Naive thymus-derived CD4-positive, alpha-beta T cell (primary cell): ENCODE data around the gene TMEM117. TPM values are rescaled to one million over a fixed set of nuclear protein-coding genes. Genes with fewer than 3 reads are reported as not detected.
"Not testable (repeated sequence)": the region's sequence is repeated elsewhere in the genome, so short reads cannot be mapped to it uniquely, and the experiment has no call there.

ENCODE experiments used
- ATAC-seq: fragments of 150-1000 bp; cut with Tn5 transposase; 2 replicates; pipeline ENCODE4 v1.10.0; 2021; ENCODE audit warnings: mild to moderate bottlenecking, moderate library complexity
- CTCF ChIA-PET: fragments of 350-600 bp; sonication (Branson Sonifier 250); formaldehyde crosslinking; loops from one replicate; lab custom pipeline; 2021; ENCODE audit warnings: antibody characterized with exemption; lab: Charles Lee
- POLR2A ChIA-PET: fragments of 350-600 bp; sonication (Branson Sonifier 250); formaldehyde crosslinking; loops from one replicate; lab custom pipeline; 2021; ENCODE audit warnings: antibody characterized with exemption, inconsistent platforms; lab: Charles Lee
- DNase-seq, 9 donors: peaks; one replicate each; pipeline versions ENCODE4 v3.0.0 to v3.0.0-alpha.2; 2020 to 2022; ENCODE audit warnings: mixed read lengths in 1 of 9
- H3K27ac ChIP-seq: one replicate; pipeline ENCODE4 v1.7.0; 2013; ENCODE audit warnings: mild to moderate bottlenecking, low read depth, low read length, moderate library complexity
- H3K27me3 ChIP-seq, 2 donors: one replicate each; pipeline ENCODE4 v1.7.0; 2013; ENCODE audit warnings: low read length in 2 of 2, mild to moderate bottlenecking in 2 of 2, moderate library complexity in 2 of 2; ENCODE audit not compliant: control insufficient read depth in 2 of 2, insufficient read depth in 2 of 2
- H3K36me3 ChIP-seq, 3 experiments: 1 replicate in 2 of 3; 2 replicates in 1 of 3; pipeline ENCODE4 v1.7.0; 2013; ENCODE audit warnings: low read length in 3 of 3, mild to moderate bottlenecking in 3 of 3, moderate library complexity in 1 of 3; ENCODE audit not compliant: insufficient read depth in 3 of 3, control insufficient read depth in 2 of 3
- H3K4me1 ChIP-seq, 2 donors: one replicate each; pipeline ENCODE4 v1.7.0; 2013; ENCODE audit warnings: low read length in 2 of 2, mild to moderate bottlenecking in 2 of 2, moderate library complexity in 1 of 2; ENCODE audit not compliant: control insufficient read depth in 2 of 2, insufficient read depth in 2 of 2
- H3K4me3 ChIP-seq: 2 replicates; pipeline ENCODE4 v1.7.0; 2013; ENCODE audit warnings: mild to moderate bottlenecking, low read length
- H3K9me3 ChIP-seq, 3 experiments: 1 replicate in 2 of 3; 2 replicates in 1 of 3; pipeline ENCODE4 v1.7.0; 2013; ENCODE audit warnings: low read length in 3 of 3; ENCODE audit not compliant: control insufficient read depth in 2 of 3
- H3K27ac Mint-ChIP-seq, 9 donors: one replicate each; pipeline ENCODE4 v1.8.0; 2020 to 2022; ENCODE audit warnings: mixed read lengths in 9 of 9, mild to moderate bottlenecking in 8 of 9, moderate library complexity in 5 of 9, inconsistent platforms in 2 of 9
- H3K27me3 Mint-ChIP-seq, 5 donors: one replicate each; pipeline ENCODE4 v1.8.0; 2021 to 2022; ENCODE audit warnings: mixed read lengths in 5 of 5, mild to moderate bottlenecking in 1 of 5
- H3K36me3 Mint-ChIP-seq, 5 donors: one replicate each; pipeline ENCODE4 v1.8.0; 2020 to 2022; ENCODE audit warnings: mixed read lengths in 5 of 5, mild to moderate bottlenecking in 3 of 5, inconsistent platforms in 1 of 5
- H3K4me1 Mint-ChIP-seq, 7 donors: one replicate each; pipeline ENCODE4 v1.8.0; 2020 to 2022; ENCODE audit warnings: mixed read lengths in 7 of 7, mild to moderate bottlenecking in 3 of 7, inconsistent platforms in 1 of 7
- H3K4me3 Mint-ChIP-seq, 10 donors: one replicate each; pipeline ENCODE4 v1.8.0; 2020 to 2022; ENCODE audit warnings: mild to moderate bottlenecking in 10 of 10, mixed read lengths in 10 of 10, moderate library complexity in 6 of 10, inconsistent platforms in 2 of 10
- H3K9me3 Mint-ChIP-seq, 11 donors: one replicate each; pipeline ENCODE4 v1.8.0; 2020 to 2022; ENCODE audit warnings: mixed read lengths in 11 of 11, mild to moderate bottlenecking in 4 of 11, inconsistent platforms in 1 of 11, moderate library complexity in 1 of 11
- intact Hi-C, 2 donors: fragments of 100-400 bp; cut with micrococcal nuclease; formaldehyde crosslinking; loops; one replicate each; pipeline ENCODE4 v1.15.1; 2023
- polyA plus RNA-seq, 2 donors: library from polyadenylated mRNA; unstranded; fragments of 300-500 nt; fragmentation: Illumina TruSeq; gene quantifications; one replicate each; pipeline ENCODE4 v1.2.3, GENCODE V29; 2021
- total RNA-seq, 6 experiments: library from RNA in 5 of 6; stranded (reverse) in 5 of 6; gene quantifications; 1 replicate in 5 of 6; 2 replicates in 1 of 6; pipeline ENCODE4 v1.2.3 and lab custom pipeline; 2021 to 2026

The TMEM117 gene
- total and polyA plus RNA-seq, 7 experiments from 2014 or later: 0.31 to 6.6 (median 4.2) TPM

GRCh38 chr12:43847425-43848225, 11.7 kb downstream of the TMEM117 start:
- H3K27ac Mint-ChIP-seq, ATAC-seq, H3K9me3 ChIP-seq, H3K27ac ChIP-seq, DNase-seq, POLR2A ChIA-PET, CTCF ChIA-PET, H3K4me1 ChIP-seq, H3K27me3 ChIP-seq, intact Hi-C loops, H3K27me3 Mint-ChIP-seq, H3K36me3 ChIP-seq, H3K4me3 ChIP-seq, H3K4me3 Mint-ChIP-seq: not testable (repeated sequence)
- Mint-ChIP-seq H3K36me3 (peaks cover 1 to 44% (median 30%) of the 10 kb centered on the region in 5 donors), H3K4me1 (peaks cover 0 to 16% (median 0%) of the 10 kb centered on the region in 7 donors), H3K9me3 (peaks cover 3 to 19% (median 12%) of the 10 kb centered on the region in 11 donors)

- intact Hi-C loops: no loop called here
- Histone ChIP-seq H3K9me3 (no peaks in the 10 kb centered on the region), H3K27ac (no peak overlapping the region), H3K36me3 (no peaks in the 10 kb centered on the region), H3K27me3 (no peaks in the 10 kb centered on the region), H3K4me1 (no peaks in the 10 kb centered on the region), H3K4me3 (no peak overlapping the region)
- ATAC-seq (no peak), DNase-seq (no peak)
- H3K4me1 Mint-ChIP-seq: peaks cover 0 to 16% (median 0%) of the 10 kb centered on the region in 7 donors
- no peak overlapping the region for H3K27ac Mint-ChIP-seq
- POLR2A ChIA-PET: no interaction called here
- CTCF ChIA-PET: no interaction called here
- H3K27me3 Mint-ChIP-seq: no peaks in the 10 kb centered on the region
- H3K36me3 Mint-ChIP-seq: peaks cover 1 to 44% (median 30%) of the 10 kb centered on the region in 5 donors
- no peak overlapping the region for H3K4me3 Mint-ChIP-seq
- H3K9me3 Mint-ChIP-seq: peaks cover 3 to 19% (median 12%) of the 10 kb centered on the region in 11 donors
Measured at GRCh38 chr12:43848226-43848507, 12.3 kb downstream of the TMEM117 start.

GRCh38 chr12:43848786-43849185, 12.9 kb downstream of the TMEM117 start:
- Mint-ChIP-seq H3K4me1 (peaks cover 0 to 16% (median 0%) of the 10 kb centered on the region in 7 donors), H3K4me3 (no peak overlapping the region), H3K36me3 (peaks cover 1 to 47% (median 30%) of the 10 kb centered on the region in 5 donors), H3K9me3 (peaks cover 3 to 19% (median 12%) of the 10 kb centered on the region in 11 donors), H3K27ac (no peak overlapping the region), H3K27me3 (no peaks in the 10 kb centered on the region)
- Histone ChIP-seq H3K27me3 (no peaks in the 10 kb centered on the region), H3K4me1 (no peaks in the 10 kb centered on the region), H3K4me3 (no peak overlapping the region), H3K36me3 (no peaks in the 10 kb centered on the region), H3K27ac (no peak overlapping the region), H3K9me3 (no peaks in the 10 kb centered on the region)
- intact Hi-C loops: no loop called here
- POLR2A ChIA-PET: no interaction called here
- DNase-seq: no peak
- CTCF ChIA-PET: no interaction called here
- ATAC-seq: no peak

- no peak overlapping the region for H3K4me3 Mint-ChIP-seq
- intact Hi-C loops: no loop called here
- no peaks in the 10 kb centered on the region for H3K27me3 Mint-ChIP-seq
- no peaks in the 10 kb centered on the region for H3K4me1 ChIP-seq
- CTCF ChIA-PET: no interaction called here
- H3K36me3 Mint-ChIP-seq: peaks cover 0 to 26% (median 8%) of the 10 kb centered on the region in 5 donors
- DNase-seq (no peak), ATAC-seq (no peak)
- no peaks in the 10 kb centered on the region for H3K9me3 ChIP-seq
- H3K27ac ChIP-seq: no peak overlapping the region
- no peak overlapping the region for H3K27ac Mint-ChIP-seq
- peaks cover 0 to 8% (median 0%) of the 10 kb centered on the region in 7 donors for H3K4me1 Mint-ChIP-seq
- POLR2A ChIA-PET: no interaction called here
- H3K27me3 ChIP-seq: no peaks in the 10 kb centered on the region
- no peaks in the 10 kb centered on the region for H3K36me3 ChIP-seq
- H3K9me3 Mint-ChIP-seq: peaks cover 0 to 6% (median 2%) of the 10 kb centered on the region in 11 donors
- H3K4me3 ChIP-seq: no peak overlapping the region
Measured at GRCh38 chr12:43852744-43853143, 16.9 kb downstream of the TMEM117 start.

- peaks cover 0 to 8% (median 0%) of the 10 kb centered on the region in 5 donors for H3K36me3 Mint-ChIP-seq
- H3K9me3 ChIP-seq: no peaks in the 10 kb centered on the region
- H3K27me3 Mint-ChIP-seq: no peaks in the 10 kb centered on the region
- H3K4me1 ChIP-seq: no peaks in the 10 kb centered on the region
- no peak overlapping the region for H3K27ac Mint-ChIP-seq
- peaks cover 0 to 2% (median 0%) of the 10 kb centered on the region in 7 donors for H3K4me1 Mint-ChIP-seq
- intact Hi-C loops: no loop called here
- no peak for DNase-seq
- no peak overlapping the region for H3K4me3 ChIP-seq
- no peak overlapping the region for H3K4me3 Mint-ChIP-seq
- ChIA-PET POLR2A (no interaction called here), CTCF (no interaction called here)
- no peaks in the 10 kb centered on the region for H3K27me3 ChIP-seq
- no peak for ATAC-seq
- no peaks in the 10 kb centered on the region for H3K9me3 Mint-ChIP-seq
- H3K36me3 ChIP-seq: no peaks in the 10 kb centered on the region
- no peak overlapping the region for H3K27ac ChIP-seq
Measured at GRCh38 chr12:43856972-43857371, 21.1 kb downstream of the TMEM117 start.

GRCh38 chr12:43858096-43858495, 22.2 kb downstream of the TMEM117 start:
- Mint-ChIP-seq H3K9me3 (no peaks in the 10 kb centered on the region), H3K4me1 (peaks cover 0 to 2% (median 0%) of the 10 kb centered on the region in 7 donors), H3K4me3 (no peak overlapping the region), H3K36me3 (peaks cover 0 to 8% (median 0%) of the 10 kb centered on the region in 5 donors), H3K27ac (no peak overlapping the region), H3K27me3 (no peaks in the 10 kb centered on the region)
- POLR2A ChIA-PET: no interaction called here
- no peak for ATAC-seq
- no peak overlapping the region for H3K27ac ChIP-seq
- no peaks in the 10 kb centered on the region for H3K27me3 ChIP-seq
- no peak for DNase-seq
- intact Hi-C loops: no loop called here
- H3K36me3 ChIP-seq: no peaks in the 10 kb centered on the region
- CTCF ChIA-PET: no interaction called here
- no peaks in the 10 kb centered on the region for H3K4me1 ChIP-seq
- H3K9me3 ChIP-seq: no peaks in the 10 kb centered on the region
- H3K4me3 ChIP-seq: no peak overlapping the region

- H3K9me3 Mint-ChIP-seq: no peaks in the 10 kb centered on the region
- POLR2A ChIA-PET: no interaction called here
- H3K4me3 Mint-ChIP-seq: no peak overlapping the region
- H3K27me3 Mint-ChIP-seq: no peaks in the 10 kb centered on the region
- CTCF ChIA-PET: interaction anchor here (1.5 kb wide), 1 partner anchor 42 kb away, joined by 3 read pairs; no protein-coding TSS in a partner anchor
- Histone ChIP-seq H3K4me3 (no peak overlapping the region), H3K27me3 (no peaks in the 10 kb centered on the region), H3K9me3 (no peaks in the 10 kb centered on the region), H3K27ac (no peak overlapping the region), H3K4me1 (no peaks in the 10 kb centered on the region), H3K36me3 (no peaks in the 10 kb centered on the region)
- H3K36me3 Mint-ChIP-seq: peaks cover 0 to 4% (median 0%) of the 10 kb centered on the region in 5 donors
- peaks cover 0 to 2% (median 0%) of the 10 kb centered on the region in 7 donors for H3K4me1 Mint-ChIP-seq
- ATAC-seq (no peak), DNase-seq (no peak)
- intact Hi-C loops: no loop called here
- H3K27ac Mint-ChIP-seq: no peak overlapping the region
Measured at GRCh38 chr12:43858991-43859390, 23.1 kb downstream of the TMEM117 start.
